Esophagus squamous epithelium (tissue), 5 donors: ENCODE data around the gene HTATIP2. TPM values are rescaled to one million over a fixed set of nuclear protein-coding genes. Genes with fewer than 3 reads are reported as not detected.

Experiments used
- DNase-seq: peaks from one replicate; lab custom pipeline; 2025; lab: John Stamatoyannopoulos, UW
- H3K27ac ChIP-seq, 4 donors: fragments of 200-600 bp; sonication (generic); one replicate each; pipeline ENCODE4 v1.5.1; 2016 to 2019; ENCODE audit warnings: mild to moderate bottlenecking in 1 of 4
- H3K27me3 ChIP-seq, 4 donors: fragments of 200-600 bp; sonication (generic); 1 replicate in 3 of 4; 2 replicates in 1 of 4; pipeline versions ENCODE4 v1.5.1 to v1.6.0; 2017 to 2021; ENCODE audit warnings: antibody characterized with exemption in 1 of 4
- H3K36me3 ChIP-seq, 3 donors: fragments of 200-600 bp; sonication (generic); one replicate each; pipeline ENCODE4 v1.5.1; 2016 to 2019
- H3K4me1 ChIP-seq, 3 donors: fragments of 200-600 bp; sonication (generic); one replicate each; pipeline ENCODE4 v1.5.1; 2017 to 2019
- H3K4me3 ChIP-seq, 4 donors: fragments of 200-600 bp; sonication (generic); 1 replicate in 3 of 4; 2 replicates in 1 of 4; pipeline ENCODE4 v1.5.1; 2016 to 2019; ENCODE audit warnings: mild to moderate bottlenecking in 2 of 4, moderate library complexity in 1 of 4
- H3K9me3 ChIP-seq, 3 donors: fragments of 200-600 bp; sonication (generic); one replicate each; pipeline ENCODE4 v1.5.1; 2016 to 2019
- POLR2A ChIP-seq, 4 donors: fragments of 450-650 bp; IDR thresholded peaks; one replicate each; pipeline ENCODE4 v1.6.1; 2017; ENCODE audit warnings: antibody characterized with exemption in 4 of 4, mild to moderate bottlenecking in 4 of 4, moderate library complexity in 3 of 4
- WGBS, 2 donors: methylation state at CpG; one replicate each; pipeline ENCODE4 v1.1.5; 2018; 5-methylcytosine and 5-hydroxymethylcytosine counted together
- intact Hi-C: fragments of 100-400 bp; cut with DNase I; formaldehyde crosslinking; loops from one replicate; pipeline ENCODE4 v1.15.0; 2022
- total RNA-seq, 4 donors: library from RNA; depleted of rRNA; stranded (reverse); fragments of >200 nt; gene quantifications; one replicate each; pipeline ENCODE4 v1.1.0, GENCODE V29; 2016
- TF ChIP-seq, protein P1 (sequence below), 6 experiments: fragments of 450-650 bp in 4 of 6; fragments of 200-600 bp in 2 of 6; sonication (generic) in 2 of 6; IDR thresholded peaks; one replicate each; pipeline ENCODE4 v1.5.1; 2016 to 2019; ENCODE audit warnings: antibody characterized with exemption in 6 of 6, mild to moderate bottlenecking in 4 of 6, moderate library complexity in 4 of 6
- donor health status: DM: yes; HTN: yes; CAD: no.

Gene HTATIP2
- total RNA-seq, 4 donors from 2014 or later: 52.9 to 76.4 (median 61.3) TPM

GRCh38 chr11:20421946-20422345 lies 58.4 kb downstream of the HTATIP2 start:
- no peaks in the 10 kb centered on the region for H3K27me3 ChIP-seq
- WGBS, 2 donors: 91 to 96% methylated on average over 2 of the region's 2 CpGs
- no peak overlapping the region for H3K27ac ChIP-seq
- no peak overlapping the region for H3K4me3 ChIP-seq
- H3K4me1 ChIP-seq: no peaks in the 10 kb centered on the region
- intact Hi-C loops: no loop called here
- DNase-seq: no peak
- TF ChIP-seq, protein P1, sequence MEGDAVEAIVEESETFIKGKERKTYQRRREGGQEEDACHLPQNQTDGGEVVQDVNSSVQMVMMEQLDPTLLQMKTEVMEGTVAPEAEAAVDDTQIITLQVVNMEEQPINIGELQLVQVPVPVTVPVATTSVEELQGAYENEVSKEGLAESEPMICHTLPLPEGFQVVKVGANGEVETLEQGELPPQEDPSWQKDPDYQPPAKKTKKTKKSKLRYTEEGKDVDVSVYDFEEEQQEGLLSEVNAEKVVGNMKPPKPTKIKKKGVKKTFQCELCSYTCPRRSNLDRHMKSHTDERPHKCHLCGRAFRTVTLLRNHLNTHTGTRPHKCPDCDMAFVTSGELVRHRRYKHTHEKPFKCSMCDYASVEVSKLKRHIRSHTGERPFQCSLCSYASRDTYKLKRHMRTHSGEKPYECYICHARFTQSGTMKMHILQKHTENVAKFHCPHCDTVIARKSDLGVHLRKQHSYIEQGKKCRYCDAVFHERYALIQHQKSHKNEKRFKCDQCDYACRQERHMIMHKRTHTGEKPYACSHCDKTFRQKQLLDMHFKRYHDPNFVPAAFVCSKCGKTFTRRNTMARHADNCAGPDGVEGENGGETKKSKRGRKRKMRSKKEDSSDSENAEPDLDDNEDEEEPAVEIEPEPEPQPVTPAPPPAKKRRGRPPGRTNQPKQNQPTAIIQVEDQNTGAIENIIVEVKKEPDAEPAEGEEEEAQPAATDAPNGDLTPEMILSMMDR (IDR thresholded peaks at IDR 0.05): no peak
- TF ChIP-seq POLR2A (IDR thresholded peaks at IDR 0.05): no peak
- no peaks in the 10 kb centered on the region for H3K9me3 ChIP-seq
- H3K36me3 ChIP-seq: peaks cover 0 to 85% (median 0%) of the 10 kb centered on the region in 3 donors

GRCh38 chr11:20429216-20429615 lies 65.7 kb downstream of the HTATIP2 start:
- intact Hi-C loops: no loop called here
- TF ChIP-seq, protein P1 (IDR thresholded peaks at IDR 0.05): no peak
- TF ChIP-seq POLR2A (IDR thresholded peaks at IDR 0.05): no peak
- Histone ChIP-seq H3K9me3 (no peaks in the 10 kb centered on the region), H3K27me3 (no peaks in the 10 kb centered on the region), H3K4me3 (no peak overlapping the region), H3K4me1 (no peaks in the 10 kb centered on the region), H3K27ac (no peak overlapping the region), H3K36me3 (peaks cover 0 to 56% (median 0%) of the 10 kb centered on the region in 3 donors)
- WGBS, 2 donors: 78 to 92% methylated on average over 5 of the region's 5 CpGs
- no peak for DNase-seq

Other genes with a start within 250 kb of the HTATIP2 start
- gene DBX1, start 203.2 kb upstream of the HTATIP2 start, total RNA-seq: not detected
- 10 to 100 TPM; 15.2 to 38.1 (median 23.0) TPM for gene PRMT3, start 24.0 kb downstream of the HTATIP2 start, total RNA-seq
- gene SLC6A5, start 235.9 kb downstream of the HTATIP2 start, total RNA-seq: not detected